Stimulated activated CD4-positive, alpha-beta T cell treated with anti-CD3 and anti-CD28 coated beads, Interleukin-2, amount 100 ng/mL, for 48 hours (primary cell): ENCODE data around the gene PEPD.

Experiments used
- DNase-seq, 2 donors: peaks; one replicate each; pipeline ENCODE4 v3.0.0-alpha.2; 2020

The PEPD gene

GRCh38 chr19:33545217-33545981 is 23.8 kb upstream of the PEPD start:
- no peak for DNase-seq

GRCh38 chr19:33535226-33535625 is 13.6 kb upstream of the PEPD start:
- no peak for DNase-seq

- DNase-seq, result no peak
Measured at GRCh38 chr19:33532859-33533460, 11.4 kb upstream of the PEPD start.

GRCh38 chr19:33530842-33531241 is 9.3 kb upstream of the PEPD start:
- DNase-seq, result no peak

GRCh38 chr19:33530296-33530695 is 8.7 kb upstream of the PEPD start:
- no peak for DNase-seq

- no peak for DNase-seq
Measured at GRCh38 chr19:33529094-33529676, 7.6 kb upstream of the PEPD start.

- DNase-seq, result no peak
Measured at GRCh38 chr19:33528404-33528803, 6.8 kb upstream of the PEPD start.

- no peak for DNase-seq
Measured at GRCh38 chr19:33527125-33527524, 5.5 kb upstream of the PEPD start.

GRCh38 chr19:33524024-33524664 is 2.6 kb upstream of the PEPD start:
- no peak for DNase-seq

GRCh38 chr19:33523167-33523566 is 1.6 kb upstream of the PEPD start:
- no peak for DNase-seq

GRCh38 chr19:33522371-33522662 is 726 bp upstream of the PEPD start:
- no peak for DNase-seq

GRCh38 chr19:33520844-33521479 is 629 bp downstream of the PEPD start:
- DNase-seq, result no peak

- no peak for DNase-seq
Measured at GRCh38 chr19:33520048-33520643, 1.4 kb downstream of the PEPD start.

GRCh38 chr19:33519416-33519815 is 2.2 kb downstream of the PEPD start:
- no peak for DNase-seq

- no peak for DNase-seq
Measured at GRCh38 chr19:33518541-33518940, 3.0 kb downstream of the PEPD start.

GRCh38 chr19:33517922-33518321 is 3.7 kb downstream of the PEPD start:
- no peak for DNase-seq

- DNase-seq, result no peak
Measured at GRCh38 chr19:33515921-33516320, 5.7 kb downstream of the PEPD start.

- DNase-seq, result no peak
Measured at GRCh38 chr19:33514885-33515551, 6.6 kb downstream of the PEPD start.

GRCh38 chr19:33513424-33513823 is 8.2 kb downstream of the PEPD start:
- DNase-seq, result no peak

GRCh38 chr19:33512580-33513137 is 8.9 kb downstream of the PEPD start:
- DNase-seq, result no peak

GRCh38 chr19:33512021-33512420 is 9.6 kb downstream of the PEPD start:
- DNase-seq, result no peak

GRCh38 chr19:33511346-33511745 is 10.2 kb downstream of the PEPD start:
- no peak for DNase-seq
